ENCODE measurements around the gene RYR1. TPM values are rescaled to one million over a fixed set of nuclear protein-coding genes. Genes with fewer than 3 reads are reported as not detected.

Gene RYR1
- total RNA-seq, 4 donors from 2014 or later = 0.20 to 2.1 (median 1.4) TPM

DNA sequence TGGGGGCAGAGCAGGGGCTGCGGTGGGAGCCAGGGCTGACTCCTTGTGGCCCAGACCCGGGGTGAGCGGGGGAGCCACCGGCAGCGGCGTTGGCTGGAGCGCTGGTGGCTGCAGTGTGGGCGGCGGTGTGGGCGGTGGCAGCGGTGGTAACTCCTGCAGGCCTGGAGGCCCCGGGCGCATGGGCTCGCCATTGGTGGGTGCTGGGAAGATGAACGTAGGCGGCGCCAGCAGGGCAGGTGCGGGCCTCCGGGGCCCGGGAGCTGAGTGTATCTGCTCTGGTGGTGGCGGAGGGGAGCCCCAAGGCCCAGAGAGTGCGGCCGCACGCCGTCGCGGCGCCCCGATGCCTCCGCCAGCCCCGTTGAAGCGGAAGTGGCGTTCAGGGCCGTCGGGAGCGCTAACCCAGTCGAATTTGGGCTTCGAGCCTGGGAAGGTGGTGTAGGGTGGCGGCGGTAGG, 47.7 kb upstream of the RYR1 start:
- TF ChIP-seq EP300 (IDR thresholded peaks at IDR 0.05; ENCODE audit: low read depth) = no peak
- no peak for TF ChIP-seq POLR2AphosphoS5 (IDR thresholded peaks at IDR 0.05)
- no peak overlapping the region for H3K4me3 ChIP-seq
- 64% methylated on average over 38 of the region's 40 CpGs; no CpG with 5 or more reads in 1 of the 2 donors for WGBS, 2 donors (ENCODE audit: low coverage in 1 of 2)
- H3K27me3 ChIP-seq = peaks cover 47% of the 10 kb centered on the region
- peaks cover 8 to 36% (median 34%) of the 10 kb centered on the region in 4 donors for H3K4me1 ChIP-seq
- in situ Hi-C loops (cut with MboI; ENCODE audit: low pct_ligation_motif_present in 1 of 4, low pct_unique_long_range_greater_than_20kb in 1 of 4, low sequenced_read_pairs in 3 of 4) = no loop called here
- intact Hi-C loops (cut with DNase I; ENCODE audit: low total_unique reads) = no loop called here
- H3K9me3 ChIP-seq = no peaks in the 10 kb centered on the region
- H3K36me3 ChIP-seq = peaks cover 0 to 27% (median 12%) of the 10 kb centered on the region in 4 donors
- no peak overlapping the region for H3K27ac ChIP-seq
- DNase-seq = no peak

- DNase-seq = no peak
- H3K27ac ChIP-seq = no peak overlapping the region
These were observed 47.1 kb upstream of the RYR1 start for GRCh38 chr19:38386300-38386970.

GRCh38 chr19:38386971-38387549, 46.4 kb upstream of the RYR1 start:
- peaks cover 8 to 36% (median 34%) of the 10 kb centered on the region in 4 donors for H3K4me1 ChIP-seq
- H3K4me3 ChIP-seq = peak overlapping the region in 3 of 4 donors; percentile 22 to 54 (median 41)
- DNase-seq = no peak
- in situ Hi-C loops (cut with MboI; ENCODE audit: low pct_ligation_motif_present in 1 of 4, low pct_unique_long_range_greater_than_20kb in 1 of 4, low sequenced_read_pairs in 3 of 4) (no loop called here), intact Hi-C loops (cut with DNase I; ENCODE audit: low total_unique reads) (no loop called here)
- WGBS, 2 donors (ENCODE audit: low coverage in 1 of 2) = 13 to 14% methylated on average over 10 to 33 of the region's 36 CpGs
- no peak for TF ChIP-seq EP300 (IDR thresholded peaks at IDR 0.05; ENCODE audit: low read depth)
- no peak for TF ChIP-seq POLR2AphosphoS5 (IDR thresholded peaks at IDR 0.05)
- TF ChIP-seq POLR2A (IDR thresholded peaks at IDR 0.05) = no peak
- TF ChIP-seq, protein P1, sequence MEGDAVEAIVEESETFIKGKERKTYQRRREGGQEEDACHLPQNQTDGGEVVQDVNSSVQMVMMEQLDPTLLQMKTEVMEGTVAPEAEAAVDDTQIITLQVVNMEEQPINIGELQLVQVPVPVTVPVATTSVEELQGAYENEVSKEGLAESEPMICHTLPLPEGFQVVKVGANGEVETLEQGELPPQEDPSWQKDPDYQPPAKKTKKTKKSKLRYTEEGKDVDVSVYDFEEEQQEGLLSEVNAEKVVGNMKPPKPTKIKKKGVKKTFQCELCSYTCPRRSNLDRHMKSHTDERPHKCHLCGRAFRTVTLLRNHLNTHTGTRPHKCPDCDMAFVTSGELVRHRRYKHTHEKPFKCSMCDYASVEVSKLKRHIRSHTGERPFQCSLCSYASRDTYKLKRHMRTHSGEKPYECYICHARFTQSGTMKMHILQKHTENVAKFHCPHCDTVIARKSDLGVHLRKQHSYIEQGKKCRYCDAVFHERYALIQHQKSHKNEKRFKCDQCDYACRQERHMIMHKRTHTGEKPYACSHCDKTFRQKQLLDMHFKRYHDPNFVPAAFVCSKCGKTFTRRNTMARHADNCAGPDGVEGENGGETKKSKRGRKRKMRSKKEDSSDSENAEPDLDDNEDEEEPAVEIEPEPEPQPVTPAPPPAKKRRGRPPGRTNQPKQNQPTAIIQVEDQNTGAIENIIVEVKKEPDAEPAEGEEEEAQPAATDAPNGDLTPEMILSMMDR (IDR thresholded peaks at IDR 0.05) = no peak
- H3K27me3 ChIP-seq = peaks cover 52% of the 10 kb centered on the region
- H3K9me3 ChIP-seq = no peaks in the 10 kb centered on the region
- peak overlapping the region in 2 of 4 donors; percentile 57 to 62 for H3K27ac ChIP-seq
- peaks cover 0 to 17% (median 6%) of the 10 kb centered on the region in 4 donors for H3K36me3 ChIP-seq

More at GRCh38 chr19:38386300-38386970, 47.1 kb upstream of the RYR1 start:
- H3K27me3 ChIP-seq = peaks cover 52% of the 10 kb centered on the region
- peaks cover 8 to 36% (median 34%) of the 10 kb centered on the region in 4 donors for H3K4me1 ChIP-seq
- TF ChIP-seq POLR2AphosphoS5 (IDR thresholded peaks at IDR 0.05) (no peak), EP300 (IDR thresholded peaks at IDR 0.05; ENCODE audit: low read depth) (no peak), POLR2A (IDR thresholded peaks at IDR 0.05) (no peak)
- TF ChIP-seq, protein P1 (IDR thresholded peaks at IDR 0.05) = no peak
- peaks cover 0 to 21% (median 9%) of the 10 kb centered on the region in 4 donors for H3K36me3 ChIP-seq
- H3K4me3 ChIP-seq = peak overlapping the region in 1 of 4 donors; percentile 54
- intact Hi-C loops (cut with DNase I; ENCODE audit: low total_unique reads) (no loop called here), in situ Hi-C loops (cut with MboI; ENCODE audit: low pct_ligation_motif_present in 1 of 4, low pct_unique_long_range_greater_than_20kb in 1 of 4, low sequenced_read_pairs in 3 of 4) (no loop called here)
- 69% methylated on average over 58 of the region's 61 CpGs; no CpG with 5 or more reads in 1 of the 2 donors for WGBS, 2 donors (ENCODE audit: low coverage in 1 of 2)
- H3K9me3 ChIP-seq = no peaks in the 10 kb centered on the region

DNA sequence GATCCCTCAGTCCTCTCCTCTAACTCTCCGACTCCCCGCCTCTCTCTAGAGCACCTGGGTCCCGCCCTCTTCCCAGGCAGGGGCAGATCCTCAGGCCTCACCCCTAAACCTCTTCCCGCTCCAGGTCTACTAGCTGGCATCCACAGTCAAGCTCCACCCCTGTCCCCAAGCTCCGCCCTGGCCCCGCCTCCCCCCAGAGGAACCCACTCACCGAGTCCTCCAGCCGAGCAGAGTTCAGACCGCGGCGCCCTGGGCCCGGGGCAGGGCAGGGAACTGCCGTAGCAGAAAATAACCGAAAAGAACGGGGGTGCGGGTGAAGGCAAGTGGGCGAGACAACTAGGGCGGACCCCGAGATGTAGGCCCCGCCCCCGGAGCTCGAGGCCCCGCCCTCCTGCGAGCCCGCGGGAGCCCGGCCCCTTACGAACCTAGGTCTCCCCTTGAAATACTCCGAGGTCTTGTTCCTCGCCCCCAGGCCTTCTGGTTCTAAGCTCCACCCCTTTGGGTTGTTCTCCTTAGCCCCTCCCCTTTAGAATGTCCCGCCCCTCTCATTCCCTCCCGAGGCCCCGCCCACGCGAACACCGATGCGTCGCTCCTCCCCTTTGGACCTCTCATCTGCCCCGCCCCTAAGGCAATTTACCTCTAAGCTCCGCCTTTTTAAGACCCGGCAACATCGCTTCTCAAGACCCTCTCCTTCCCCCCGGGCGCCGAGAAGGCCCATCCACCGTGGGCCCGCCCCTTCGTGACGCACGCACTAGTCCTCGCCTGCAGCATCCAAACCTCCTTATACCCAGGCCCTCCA, 45.7 kb upstream of the RYR1 start, which contains the start of gene GGN:
TSS of gene GGN (minus strand) at position 485 of the 799 bp plus-strand sequence. CDS start 773 bp downstream, outside the sequence.
- WGBS, 2 donors (ENCODE audit: low coverage in 1 of 2) = 1 to 28% methylated on average over 2 to 49 of the region's 51 CpGs
- H3K27ac ChIP-seq = peak within 1 kb of the TSS; percentile 49 to 62 (median 55)
- H3K36me3 ChIP-seq = peaks cover 0 to 10% (median 3%) of the 10 kb centered on the region in 4 donors
- H3K27me3 ChIP-seq = peaks cover 52% of the 10 kb centered on the region
- TF ChIP-seq POLR2A (IDR thresholded peaks at IDR 0.05) (no peak), POLR2AphosphoS5 (IDR thresholded peaks at IDR 0.05) (peak in 2 of 3 donors; percentile 5 to 27)
- H3K4me1 ChIP-seq = peaks cover 8 to 36% (median 34%) of the 10 kb centered on the region in 4 donors
- peak within 1 kb of the TSS; percentile 17 to 54 (median 32) for H3K4me3 ChIP-seq
- peak; percentile 87 for DNase-seq
- in situ Hi-C loops (cut with MboI; ENCODE audit: low pct_ligation_motif_present in 1 of 4, low pct_unique_long_range_greater_than_20kb in 1 of 4, low sequenced_read_pairs in 3 of 4) (no loop called here), intact Hi-C loops (cut with DNase I; ENCODE audit: low total_unique reads) (no loop called here)
- H3K9me3 ChIP-seq = no peaks in the 10 kb centered on the region

Measured in transverse colon (tissue), 4 donors.